Dedifferentiated amniotic fluid mesenchymal stem cell (primary cell): ENCODE data around the gene ROS1.
"Not testable (repeated sequence)": the region's sequence is repeated elsewhere in the genome, so short reads cannot be mapped to it uniquely, and the experiment has no call there.

Source experiments
- DNase-seq: peaks from one replicate; pipeline ENCODE4 v3.0.0-alpha.2; 2016; ENCODE audit errors: extremely low spot score

ROS1 gene

GRCh38 chr6:117425431-117426153 lies at the start of gene ROS1:
TSS of gene ROS1 (minus strand) at chr6:117425942. CDS start at chr6:117425656, 286 bp downstream.
- no peak for DNase-seq

- no peak for DNase-seq
Observed at GRCh38 chr6:117473401-117473800, 47.7 kb upstream of the ROS1 start.

- DNase-seq: no peak
Observed at GRCh38 chr6:117472667-117473066, 46.9 kb upstream of the ROS1 start.

GRCh38 chr6:117469791-117470190 lies 44.0 kb upstream of the ROS1 start:
- DNase-seq: no peak

- DNase-seq: no peak
Observed at GRCh38 chr6:117469356-117469755, 43.6 kb upstream of the ROS1 start.

GRCh38 chr6:117468527-117468926 lies 42.8 kb upstream of the ROS1 start:
- not testable (repeated sequence) for DNase-seq

- DNase-seq: no peak
Observed at GRCh38 chr6:117467876-117468275, 42.1 kb upstream of the ROS1 start.

GRCh38 chr6:117465691-117466090 lies 39.9 kb upstream of the ROS1 start:
- no peak for DNase-seq

- no peak for DNase-seq
Observed at GRCh38 chr6:117464700-117465099, 39.0 kb upstream of the ROS1 start.

- DNase-seq: peak; percentile 53
Observed at GRCh38 chr6:117463762-117464665, 38.3 kb upstream of the ROS1 start.

- no peak for DNase-seq
Observed at GRCh38 chr6:117459204-117459944, 33.6 kb upstream of the ROS1 start.

GRCh38 chr6:117456998-117457397 lies 31.3 kb upstream of the ROS1 start:
- no peak for DNase-seq

GRCh38 chr6:117456250-117456649 lies 30.5 kb upstream of the ROS1 start:
- DNase-seq: no peak

- no peak for DNase-seq
Observed at GRCh38 chr6:117451671-117452070, 25.9 kb upstream of the ROS1 start.

GRCh38 chr6:117449549-117450439 lies 24.1 kb upstream of the ROS1 start:
- DNase-seq: peak; percentile 89

- DNase-seq: peak; percentile 95
Observed at GRCh38 chr6:117448732-117449485, 23.2 kb upstream of the ROS1 start.

GRCh38 chr6:117448011-117448410 lies 22.3 kb upstream of the ROS1 start:
- DNase-seq: no peak

- DNase-seq: no peak
Observed at GRCh38 chr6:117446861-117447260, 21.1 kb upstream of the ROS1 start.

- no peak for DNase-seq
Observed at GRCh38 chr6:117444600-117444999, 18.9 kb upstream of the ROS1 start.

- DNase-seq: not testable (repeated sequence)
Observed at GRCh38 chr6:117442313-117442712, 16.6 kb upstream of the ROS1 start.
